PFSK-1 (cell line): ENCODE measurements around the gene MKX.

Experiments
- POLR2AphosphoS5 ChIP-seq: IDR thresholded peaks from 2 replicates; pipeline ENCODE4 v1.6.1; 2012; ENCODE audit warnings: low read depth, mild to moderate bottlenecking, control low read depth, low read length, moderate library complexity
- SIN3A ChIP-seq: IDR thresholded peaks from 2 replicates; pipeline ENCODE4 v1.6.1; 2012; ENCODE audit warnings: mild to moderate bottlenecking, low read length, moderate library complexity, borderline replicate concordance; ENCODE audit not compliant: insufficient read depth
- TF ChIP-seq, protein P1 (sequence below), 2 experiments: IDR thresholded peaks; 2 replicates each; pipeline versions ENCODE4 v1.6.1 to v1.8.0; 2011 to 2012; ENCODE audit warnings: low read depth in 2 of 2, low read length in 2 of 2, control low read depth in 1 of 2, inconsistent platforms in 1 of 2, mild to moderate bottlenecking in 1 of 2, moderate library complexity in 1 of 2; ENCODE audit not compliant: insufficient read depth in 1 of 2

DNA sequence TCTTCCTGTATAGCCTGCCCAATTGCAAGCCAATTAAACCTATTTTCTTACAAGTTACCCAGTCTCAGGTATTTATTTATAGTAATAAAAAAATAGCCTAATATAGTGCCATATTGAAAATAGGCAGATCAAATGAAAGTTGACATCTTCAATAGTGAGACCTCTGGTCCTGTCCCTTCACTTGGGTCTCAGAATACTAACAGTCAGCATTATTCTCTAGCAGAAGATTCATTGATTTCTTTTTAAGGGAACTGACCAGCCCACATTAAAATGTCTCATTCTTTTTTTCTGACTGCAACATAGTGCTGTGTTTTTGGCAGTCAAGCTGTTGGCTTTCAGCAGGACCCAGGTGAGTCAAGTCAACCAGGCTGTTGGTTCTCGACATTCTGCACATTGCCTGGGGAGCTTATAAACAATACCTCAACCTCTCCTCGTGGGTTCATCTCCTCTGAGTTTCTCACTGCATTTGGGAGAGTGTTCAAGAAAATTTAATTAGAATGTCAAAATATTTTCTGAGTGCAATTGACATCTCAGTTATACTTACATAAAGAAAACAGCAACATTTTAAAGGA lies 109.8 kb downstream of the MKX start:
- TF ChIP-seq POLR2AphosphoS5 (no peak), SIN3A (no peak)
- TF ChIP-seq, protein P1, sequence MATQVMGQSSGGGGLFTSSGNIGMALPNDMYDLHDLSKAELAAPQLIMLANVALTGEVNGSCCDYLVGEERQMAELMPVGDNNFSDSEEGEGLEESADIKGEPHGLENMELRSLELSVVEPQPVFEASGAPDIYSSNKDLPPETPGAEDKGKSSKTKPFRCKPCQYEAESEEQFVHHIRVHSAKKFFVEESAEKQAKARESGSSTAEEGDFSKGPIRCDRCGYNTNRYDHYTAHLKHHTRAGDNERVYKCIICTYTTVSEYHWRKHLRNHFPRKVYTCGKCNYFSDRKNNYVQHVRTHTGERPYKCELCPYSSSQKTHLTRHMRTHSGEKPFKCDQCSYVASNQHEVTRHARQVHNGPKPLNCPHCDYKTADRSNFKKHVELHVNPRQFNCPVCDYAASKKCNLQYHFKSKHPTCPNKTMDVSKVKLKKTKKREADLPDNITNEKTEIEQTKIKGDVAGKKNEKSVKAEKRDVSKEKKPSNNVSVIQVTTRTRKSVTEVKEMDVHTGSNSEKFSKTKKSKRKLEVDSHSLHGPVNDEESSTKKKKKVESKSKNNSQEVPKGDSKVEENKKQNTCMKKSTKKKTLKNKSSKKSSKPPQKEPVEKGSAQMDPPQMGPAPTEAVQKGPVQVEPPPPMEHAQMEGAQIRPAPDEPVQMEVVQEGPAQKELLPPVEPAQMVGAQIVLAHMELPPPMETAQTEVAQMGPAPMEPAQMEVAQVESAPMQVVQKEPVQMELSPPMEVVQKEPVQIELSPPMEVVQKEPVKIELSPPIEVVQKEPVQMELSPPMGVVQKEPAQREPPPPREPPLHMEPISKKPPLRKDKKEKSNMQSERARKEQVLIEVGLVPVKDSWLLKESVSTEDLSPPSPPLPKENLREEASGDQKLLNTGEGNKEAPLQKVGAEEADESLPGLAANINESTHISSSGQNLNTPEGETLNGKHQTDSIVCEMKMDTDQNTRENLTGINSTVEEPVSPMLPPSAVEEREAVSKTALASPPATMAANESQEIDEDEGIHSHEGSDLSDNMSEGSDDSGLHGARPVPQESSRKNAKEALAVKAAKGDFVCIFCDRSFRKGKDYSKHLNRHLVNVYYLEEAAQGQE (IDR thresholded peaks at IDR 0.05; ENCODE audit: insufficient read depth in 1 of 2, low read depth in 2 of 2, low read length in 2 of 2) = no peak
